H1 (cell line): ENCODE measurements around the gene INPPL1. TPM values are rescaled to one million over a fixed set of nuclear protein-coding genes. Genes with fewer than 3 reads are reported as not detected.

ENCODE experiments used
- CTCF ChIA-PET: fragments of 300-600 bp; sonication (Branson Sonifier 250); formaldehyde crosslinking; loops from one replicate; lab custom pipeline; 2021; ENCODE audit not compliant: partially characterized antibody; lab: Charles Lee
- POLR2A ChIA-PET: fragments of 300-600 bp; sonication (Branson Sonifier 250); formaldehyde crosslinking; loops from one replicate; lab custom pipeline; 2021; ENCODE audit warnings: inconsistent platforms; ENCODE audit not compliant: partially characterized antibody; lab: Charles Lee
- DNase-seq, 2 experiments: peaks; one replicate each; pipeline versions ENCODE4 v3.0.0 to v3.0.0-alpha.2; 2010 to 2022; ENCODE audit warnings: low spot score in 2 of 2, low read depth in 1 of 2, mixed read lengths in 1 of 2
- FAIRE-seq: peaks from 2 replicates; lab custom pipeline; 2011; peaks lifted over from hg19 to GRCh38; lab: Jason Lieb, UNC
- H2AFZ ChIP-seq: 2 replicates; pipeline ENCODE4 v1.8.1; 2012; ENCODE audit warnings: low read length, inconsistent platforms
- H2AK5ac ChIP-seq: 2 replicates; pipeline ENCODE4 v1.6.1; 2013; ENCODE audit warnings: low read depth, low read length
- H2BK120ac ChIP-seq: replicated peaks from 2 replicates; pipeline ENCODE3; 2013; ENCODE audit warnings: low read depth, low read length, inconsistent platforms
- H2BK12ac ChIP-seq: 2 replicates; pipeline ENCODE4 v1.6.1; 2013; ENCODE audit warnings: low read depth, low read length
- H2BK15ac ChIP-seq: 2 replicates; pipeline ENCODE4 v1.6.1; 2013; ENCODE audit warnings: low read length
- H2BK20ac ChIP-seq: 2 replicates; pipeline ENCODE4 v1.6.1; 2013; ENCODE audit warnings: low read length
- H2BK5ac ChIP-seq: 2 replicates; pipeline ENCODE4 v1.6.1; 2013; ENCODE audit warnings: low read depth, low read length
- H3K14ac ChIP-seq: 2 replicates; pipeline ENCODE4 v1.6.1; 2013; ENCODE audit warnings: inconsistent platforms; ENCODE audit not compliant: insufficient read length
- H3K18ac ChIP-seq: 2 replicates; pipeline ENCODE4 v1.6.1; 2013; ENCODE audit warnings: low read length; ENCODE audit errors: extremely low read depth
- H3K23ac ChIP-seq: 2 replicates; pipeline ENCODE4 v1.6.1; 2013; ENCODE audit warnings: inconsistent platforms; ENCODE audit not compliant: insufficient read length
- H3K23me2 ChIP-seq: 2 replicates; pipeline ENCODE4 v1.6.1; 2013; ENCODE audit warnings: low read depth, low read length
- H3K27ac ChIP-seq: 2 replicates; pipeline ENCODE4 v1.6.1; 2011; ENCODE audit warnings: low read depth, low read length, inconsistent platforms
- H3K27me3 ChIP-seq, 4 experiments: replicated peaks in 1 of 4; 1 replicate in 1 of 4; 2 replicates in 3 of 4; pipeline versions ENCODE4 v1.6.1 to v1.8.1; 2011 to 2013; ENCODE audit warnings: low read length in 3 of 4, mild to moderate bottlenecking in 3 of 4, inconsistent platforms in 2 of 4, mixed read lengths in 2 of 4, moderate library complexity in 1 of 4; ENCODE audit not compliant: control insufficient read depth in 3 of 4, insufficient read depth in 3 of 4; ENCODE audit errors: extremely low read depth in 1 of 4
- H3K36me3 ChIP-seq, 4 experiments: 2 replicates each; pipeline versions ENCODE4 v1.6.1 to v1.8.1; 2011 to 2013; ENCODE audit warnings: mild to moderate bottlenecking in 4 of 4, low read length in 3 of 4, moderate library complexity in 2 of 4, control low read depth in 1 of 4, inconsistent platforms in 1 of 4; ENCODE audit not compliant: insufficient read depth in 4 of 4, control insufficient read depth in 2 of 4
- H3K4ac ChIP-seq: replicated peaks from 2 replicates; pipeline ENCODE3; 2013; ENCODE audit warnings: low read length, low read depth, mixed read lengths, inconsistent platforms; ENCODE audit not compliant: insufficient read length
- H3K4me1 ChIP-seq, 4 experiments: replicated peaks in 1 of 4; 1 replicate in 1 of 4; 2 replicates in 3 of 4; pipeline versions ENCODE4 v1.6.1 to v1.8.1; 2011 to 2013; ENCODE audit warnings: low read length in 3 of 4, inconsistent platforms in 2 of 4, mixed read lengths in 1 of 4; ENCODE audit not compliant: insufficient read depth in 4 of 4, control insufficient read depth in 3 of 4
- H3K4me2 ChIP-seq, 2 experiments: 2 replicates each; pipeline versions ENCODE4 v1.6.1 to v1.8.1; 2011 to 2013; ENCODE audit warnings: low read depth in 2 of 2, low read length in 2 of 2, control low read depth in 1 of 2, inconsistent platforms in 1 of 2, mild to moderate bottlenecking in 1 of 2; ENCODE audit not compliant: insufficient read depth in 1 of 2
- H3K4me3 ChIP-seq, 4 experiments: fragments of 200-600, 300-600 bp in 1 of 4; sonication (generic), shearing (Covaris generic), sonication (Bioruptor Twin) in 1 of 4; 2 replicates each; pipeline versions ENCODE4 v1.5.1 to v1.8.1; 2011 to 2016; ENCODE audit warnings: low read length in 4 of 4, low read depth in 3 of 4, control low read depth in 2 of 4, inconsistent platforms in 2 of 4, mild to moderate bottlenecking in 2 of 4, mixed read lengths in 1 of 4, moderate library complexity in 1 of 4; ENCODE audit not compliant: insufficient read depth in 2 of 4; ENCODE audit errors: extremely low read depth in 1 of 4
- H3K56ac ChIP-seq: replicated peaks from 2 replicates; pipeline ENCODE3; 2013; ENCODE audit warnings: low read depth, mild to moderate bottlenecking, mixed read lengths, low read length, inconsistent platforms; ENCODE audit not compliant: insufficient read length
- H3K79me1 ChIP-seq: 2 replicates; pipeline ENCODE4 v1.6.1; 2013; ENCODE audit warnings: low read depth, low read length, control low read depth
- H3K79me2 ChIP-seq, 2 experiments: 2 replicates each; pipeline versions ENCODE4 v1.6.1 to v1.8.1; 2012 to 2013; ENCODE audit warnings: low read length in 2 of 2, mild to moderate bottlenecking in 2 of 2, inconsistent platforms in 1 of 2; ENCODE audit not compliant: insufficient read depth in 2 of 2, control insufficient read depth in 1 of 2
- H3K9ac ChIP-seq, 4 experiments: replicated peaks in 1 of 4; 1 replicate in 1 of 4; 2 replicates in 3 of 4; pipeline versions ENCODE4 v1.6.1 to v1.8.1; 2011 to 2013; ENCODE audit warnings: low read depth in 3 of 4, low read length in 3 of 4, control low read depth in 2 of 4, mild to moderate bottlenecking in 2 of 4, moderate library complexity in 2 of 4, inconsistent platforms in 1 of 4; ENCODE audit errors: extremely low read depth in 1 of 4
- H3K9me3 ChIP-seq, 2 experiments: 2 replicates each; pipeline versions ENCODE4 v1.6.1 to v1.8.1; 2012 to 2013; ENCODE audit warnings: mild to moderate bottlenecking in 2 of 2, moderate library complexity in 2 of 2, control low read depth in 1 of 2, inconsistent platforms in 1 of 2, low read depth in 1 of 2, low read length in 1 of 2, mixed read lengths in 1 of 2; ENCODE audit not compliant: insufficient read depth in 2 of 2
- H4K20me1 ChIP-seq, 2 experiments: replicated peaks in 1 of 2; 2 replicates each; pipeline versions ENCODE3 to v1.8.1; 2011 to 2013; ENCODE audit warnings: inconsistent platforms in 2 of 2, low read length in 2 of 2, mild to moderate bottlenecking in 1 of 2; ENCODE audit not compliant: insufficient read depth in 2 of 2, control insufficient read depth in 1 of 2
- H4K5ac ChIP-seq: 2 replicates; pipeline ENCODE4 v1.6.1; 2013; ENCODE audit warnings: low read length, low read depth, mixed read lengths, inconsistent platforms; ENCODE audit not compliant: insufficient read length
- H4K8ac ChIP-seq: 2 replicates; pipeline ENCODE4 v1.8.0; 2013; ENCODE audit warnings: mild to moderate bottlenecking, moderate library complexity, low read length, inconsistent platforms; ENCODE audit not compliant: insufficient read depth; ENCODE audit errors: extremely low read depth
- H4K91ac ChIP-seq: replicated peaks from 2 replicates; pipeline ENCODE3; 2013; ENCODE audit warnings: low read length, mixed read lengths, inconsistent platforms; ENCODE audit not compliant: insufficient read length
- CBX8 ChIP-seq: fragments of 300-800, 300-1000 bp; sonication (generic); IDR thresholded peaks from 2 replicates; pipeline ENCODE4 v1.7.1; 2016; ENCODE audit warnings: low read depth, low read length, borderline replicate concordance
- CEBPB ChIP-seq: IDR thresholded peaks from 2 replicates; pipeline ENCODE4 v1.6.1; 2012; ENCODE audit warnings: low read depth, low read length
- JUN ChIP-seq: IDR thresholded peaks from 2 replicates; pipeline ENCODE4 v1.6.1; 2011; ENCODE audit warnings: low read depth, mild to moderate bottlenecking, improper control_type of control experiment, low read length
- POLR2A ChIP-seq, 2 experiments: IDR thresholded peaks; 1 replicate in 1 of 2; 2 replicates in 1 of 2; pipeline ENCODE4 v1.6.1; 2011; ENCODE audit warnings: low read depth in 2 of 2, low read length in 2 of 2, mild to moderate bottlenecking in 2 of 2; ENCODE audit errors: control extremely low read depth in 1 of 2
- RFX5 ChIP-seq: IDR thresholded peaks from 2 replicates; pipeline ENCODE4 v1.6.1; 2011; ENCODE audit warnings: low read depth, low read length, improper control_type of control experiment, borderline replicate concordance
- RNF2 ChIP-seq: fragments of 200-900, 300-1000 bp; sonication (generic); IDR thresholded peaks from 2 replicates; pipeline ENCODE4 v1.7.1; 2016; ENCODE audit warnings: borderline replicate concordance, low read depth, mild to moderate bottlenecking, antibody characterized with exemption, low read length; ENCODE audit not compliant: poor library complexity, severe bottlenecking; ENCODE audit errors: missing control alignments
- SP4 ChIP-seq: IDR thresholded peaks from 2 replicates; pipeline ENCODE4 v1.6.1; 2012; ENCODE audit warnings: low read length, inconsistent platforms
- TAF7 ChIP-seq: optimal IDR thresholded peaks from 2 replicates; pipeline ENCODE3; 2011; ENCODE audit warnings: low read depth, mild to moderate bottlenecking, inconsistent platforms, low read length, moderate library complexity, borderline replicate concordance
- ZNF274 ChIP-seq: IDR thresholded peaks from 2 replicates; pipeline ENCODE4 v1.7.0; 2012; ENCODE audit warnings: low read length, borderline replicate concordance; ENCODE audit errors: extremely low read depth
- WGBS, 2 experiments: shearing (Covaris generic) in 1 of 2; methylation state at CpG; one replicate each; pipeline versions ENCODE4 v1.1.6 to v1.1.7; 2013 to 2015; ENCODE audit warnings: low lambda C conversion rate in 2 of 2, mixed read lengths in 2 of 2, inconsistent platforms in 1 of 2, low coverage in 1 of 2, missing lambda C conversion rate in 1 of 2; ENCODE audit not compliant: insufficient replicate concordance in 2 of 2, insufficient coverage in 1 of 2, insufficient read length in 1 of 2; ENCODE audit errors: extremely low coverage in 1 of 2, missing lambda C conversion rate in 1 of 2; 5-methylcytosine and 5-hydroxymethylcytosine counted together
- polyA plus RNA-seq, 7 experiments: library from polyadenylated mRNA; depleted of rRNA in 3 of 7; stranded (reverse) in 5 of 7; unstranded in 2 of 7; fragments of >200 nt in 5 of 7; fragments of 200-250 nt in 2 of 7; gene quantifications; 1 replicate in 5 of 7; 2 replicates in 1 of 7; 4 replicates in 1 of 7; pipeline versions ENCODE4 v1.2.1 to v1.2.3, GENCODE V29; 2011 to 2013; ENCODE audit warnings: missing spikeins in 2 of 7, mixed read lengths in 2 of 7
- total RNA-seq: library from RNA; stranded (reverse); fragmentation: NEBNext Ultra II Directional; extraction: Animal tissue kit (Norgen Biotek cat#: 25700); gene quantifications from 2 replicates; pipeline ENCODE4 v1.2.1, GENCODE V29; 2021

The INPPL1 gene
- total and polyA plus RNA-seq, 2 of the 8 experiments (the other 6 are each of a cell fraction or from before 2014, with no cell fraction given), result 54.5 to 79.5 TPM

DNA sequence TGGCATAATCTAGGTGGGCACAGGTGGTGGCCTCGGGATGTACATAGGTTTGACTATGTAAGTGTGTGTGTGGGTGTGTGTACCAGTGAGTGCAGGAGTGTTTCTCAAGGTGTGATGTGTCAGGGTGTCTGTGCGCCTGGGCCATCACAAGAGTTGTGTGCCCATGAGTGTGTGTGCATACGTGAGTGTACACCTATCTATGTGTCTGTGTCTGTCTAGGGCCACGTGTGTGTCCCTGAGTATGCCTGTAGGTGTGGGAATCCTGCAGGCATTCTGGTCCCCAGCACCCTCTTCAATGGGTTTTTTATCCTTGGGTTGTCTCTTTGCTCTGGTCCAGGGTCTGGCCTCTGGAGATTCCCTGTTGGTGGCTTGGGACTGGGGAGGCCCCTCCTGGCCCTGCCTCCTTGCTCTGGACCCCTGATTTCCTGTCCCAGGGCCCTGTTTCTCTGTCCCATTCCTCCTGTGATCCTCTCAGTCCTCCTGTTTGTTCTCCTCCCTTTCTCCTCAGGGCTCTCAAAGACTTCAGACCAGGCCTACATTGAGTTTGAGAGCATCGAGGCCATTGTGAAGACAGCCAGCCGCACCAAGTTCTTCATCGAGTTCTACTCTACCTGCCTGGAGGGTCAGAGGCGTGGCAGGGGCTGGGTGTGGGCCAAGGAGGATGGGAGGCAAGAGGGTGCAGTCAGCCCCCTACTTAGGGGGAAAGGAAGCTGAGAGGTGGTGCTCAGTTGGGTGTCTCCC, 9.4 kb downstream of the INPPL1 start:
- H3K79me2 ChIP-seq, result no peaks in the 10 kb centered on the region
- H2AFZ ChIP-seq, result no peak overlapping the region
- H3K36me3 ChIP-seq, result peaks cover 27 to 66% (median 61%) of the 10 kb centered on the region in 4 experiments
- H3K4me1 ChIP-seq, result peaks cover 3 to 13% (median 9%) of the 10 kb centered on the region in 4 experiments
- H3K14ac ChIP-seq, result no peak overlapping the region
- no peak overlapping the region for H2BK120ac ChIP-seq
- H2AK5ac ChIP-seq, result no peak overlapping the region
- H4K91ac ChIP-seq, result no peak overlapping the region
- no peaks in the 10 kb centered on the region for H3K9me3 ChIP-seq
- H3K4me3 ChIP-seq, result no peak overlapping the region
- H4K20me1 ChIP-seq, result peaks cover 13 to 18% of the 10 kb centered on the region in 2 experiments
- peaks cover 3% of the 10 kb centered on the region for H3K79me1 ChIP-seq
- H3K23me2 ChIP-seq, result peaks cover 3% of the 10 kb centered on the region; the same call in 1 of the 2 replicates
- POLR2A ChIA-PET, result interaction anchor here (0.8 to 7.7 kb wide), 3 partner anchors 8 to 141 kb away, joined by 3 to 160 read pairs (median 4); partner anchors contain the start of gene INPPL1
- 85% methylated on average over 8 of the region's 8 CpGs; no CpG with 5 or more reads in 1 of the 2 experiments for WGBS, 2 experiments
- DNase-seq (peak in 1 of 2 experiments; percentile 20), FAIRE-seq (no peak)
- H4K5ac ChIP-seq, result no peak overlapping the region
- H2BK5ac ChIP-seq, result no peak overlapping the region
- no peak overlapping the region for H3K27ac ChIP-seq
- H2BK20ac ChIP-seq, result no peak overlapping the region
- peaks cover 0 to 6% (median 4%) of the 10 kb centered on the region in 4 experiments; a peak in 5 of 7 replicates for H3K27me3 ChIP-seq
- H3K9ac ChIP-seq, result no peak overlapping the region
- no peak overlapping the region for H2BK12ac ChIP-seq
- H2BK15ac ChIP-seq, result no peak overlapping the region
- TF ChIP-seq TAF7 (no peak), JUN (no peak), CBX8 (no peak), CEBPB (no peak), ZNF274 (no peak), RFX5 (no peak), RNF2 (no peak), POLR2A (IDR thresholded peaks at IDR 0.05; ENCODE audit: control extremely low read depth in 1 of 2, low read depth in 2 of 2, low read length in 2 of 2) (no peak), SP4 (no peak)
- H3K56ac ChIP-seq, result no peak overlapping the region
- no peak overlapping the region for H3K4me2 ChIP-seq
- no peak overlapping the region for H3K4ac ChIP-seq
- CTCF ChIA-PET, result interaction anchor here (0.9 to 5.2 kb wide), 2 partner anchors 8 to 197 kb away, joined by 5 to 72 read pairs; partner anchors contain the start of gene INPPL1
- H3K23ac ChIP-seq, result no peak overlapping the region
- no peak overlapping the region for H4K8ac ChIP-seq
- H3K18ac ChIP-seq, result no peak overlapping the region
